HCT116 (cell line): Measurements from ENCODE around the gene CASP5. TPM values are rescaled to one million over a fixed set of nuclear protein-coding genes. Genes with fewer than 3 reads are reported as not detected.

Experiments
- ATAC-seq: fragments of 200-7000 bp; cut with Tn5 transposase; 2 replicates; pipeline ENCODE4 v1.9.1; 2020; ENCODE audit warnings: mild to moderate bottlenecking, moderate library complexity
- BruUV-seq: library from RNA; stranded (reverse); fragments of 400-500 nt; replicated peaks from 2 replicates; lab custom pipeline; 2021; lab: Mats Ljungman, UMichigan
- CTCF ChIA-PET: fragments of 300-600 bp; sonication (Branson Sonifier 250); formaldehyde crosslinking; loops from one replicate; lab custom pipeline; 2021; ENCODE audit warnings: antibody characterized with exemption; lab: Charles Lee
- POLR2A ChIA-PET: fragments of 300-600, 350-600 bp; sonication (Branson Sonifier 250); formaldehyde crosslinking; loops from one replicate; lab custom pipeline; 2021; ENCODE audit warnings: antibody characterized with exemption; lab: Charles Lee
- RAD21 ChIA-PET, 2 experiments: fragments of 300-600 bp; sonication (Branson Sonifier 250); formaldehyde crosslinking; loops; one replicate each; lab custom pipeline; 2023; ENCODE audit warnings: low total read pairs in 2 of 2; ENCODE audit not compliant: uncharacterized antibody in 2 of 2, unreplicated experiment in 2 of 2, low non-redundant PET in 1 of 2; lab: Charles Lee
- DNase-seq: peaks from one replicate; pipeline ENCODE4 v3.0.0-alpha.2; 2010; ENCODE audit warnings: low read depth, low spot score
- H2AFZ ChIP-seq: fragments of 200-600 bp; shearing (Covaris generic), sonication (generic); 2 replicates; pipeline ENCODE4 v1.6.1; 2017; ENCODE audit warnings: low read depth, mixed run types, mixed read lengths, antibody characterized with exemption, low read length; ENCODE audit not compliant: poor library complexity, severe bottlenecking
- H3K27ac ChIP-seq: 2 replicates; pipeline ENCODE4 v1.5.1; 2012; ENCODE audit warnings: low read depth, low read length
- H3K27me3 ChIP-seq: fragments of 200-600 bp; sonication (generic); 2 replicates; pipeline ENCODE4 v1.6.1; 2016; ENCODE audit warnings: mixed run types, low read length, mixed read lengths; ENCODE audit not compliant: insufficient read depth
- H3K36me3 ChIP-seq, 2 experiments: fragments of 200-500 bp in 1 of 2; fragments of 200-600 bp in 1 of 2; sonication (Bioruptor generic) in 1 of 2; sonication (generic) in 1 of 2; 2 replicates each; pipeline versions ENCODE4 v1.5.1 to v1.6.1; 2014 to 2016; ENCODE audit warnings: low read length in 2 of 2, inconsistent platforms in 1 of 2, mixed read lengths in 1 of 2, mixed run types in 1 of 2; ENCODE audit not compliant: insufficient read depth in 2 of 2, control insufficient read depth in 1 of 2
- H3K4me1 ChIP-seq, 2 experiments: fragments of 200-600 bp in 1 of 2; sonication (generic) in 1 of 2; 2 replicates each; pipeline versions ENCODE4 v1.5.1 to v1.6.1; 2012 to 2017; ENCODE audit warnings: low read length in 2 of 2, inconsistent platforms in 1 of 2, mild to moderate bottlenecking in 1 of 2, mixed read lengths in 1 of 2, mixed run types in 1 of 2, moderate library complexity in 1 of 2; ENCODE audit not compliant: insufficient read depth in 2 of 2, control insufficient read depth in 1 of 2
- H3K4me2 ChIP-seq: fragments of 200-600 bp; sonication (generic); 2 replicates; pipeline ENCODE4 v1.6.1; 2017; ENCODE audit warnings: mixed run types, low read length, mixed read lengths
- H3K4me3 ChIP-seq, 2 experiments: fragments of 200-600 bp in 1 of 2; sonication (generic) in 1 of 2; replicated peaks in 1 of 2; 2 replicates each; pipeline ENCODE4 v1.5.1; 2011 to 2016; ENCODE audit warnings: low read length in 2 of 2, control low read depth in 1 of 2, low read depth in 1 of 2, mild to moderate bottlenecking in 1 of 2, mixed read lengths in 1 of 2, mixed run types in 1 of 2
- H3K79me2 ChIP-seq: fragments of 200-600 bp; sonication (generic); 2 replicates; pipeline ENCODE4 v1.6.1; 2017; ENCODE audit warnings: mild to moderate bottlenecking, mixed run types, low read length, moderate library complexity, mixed read lengths; ENCODE audit not compliant: insufficient read depth
- H3K9ac ChIP-seq: fragments of 200-600 bp; sonication (generic); 2 replicates; pipeline ENCODE4 v1.6.1; 2016; ENCODE audit warnings: low read length, mixed read lengths
- H3K9me2 ChIP-seq: fragments of 200-600 bp; sonication (generic), shearing (Covaris generic); 2 replicates; pipeline ENCODE4 v1.6.1; 2017; ENCODE audit warnings: mixed run types, mild to moderate bottlenecking, moderate library complexity; ENCODE audit not compliant: insufficient read depth
- H3K9me3 ChIP-seq, 2 experiments: fragments of 200-500 bp in 1 of 2; fragments of 200-600 bp in 1 of 2; sonication (Bioruptor generic) in 1 of 2; sonication (generic) in 1 of 2; 2 replicates each; pipeline ENCODE4 v1.6.1; 2014 to 2017; ENCODE audit warnings: low read length in 2 of 2, mixed read lengths in 2 of 2, inconsistent platforms in 1 of 2, low read depth in 1 of 2, mild to moderate bottlenecking in 1 of 2, mixed run types in 1 of 2, moderate library complexity in 1 of 2; ENCODE audit not compliant: control insufficient read depth in 1 of 2, insufficient read depth in 1 of 2
- H4K20me1 ChIP-seq: fragments of 200-600 bp; sonication (generic), shearing (Covaris generic); 2 replicates; pipeline ENCODE4 v1.6.1; 2017; ENCODE audit warnings: mixed run types, mild to moderate bottlenecking, moderate library complexity; ENCODE audit not compliant: insufficient read depth
- EGR1 ChIP-seq: IDR thresholded peaks from 2 replicates; pipeline ENCODE4 v1.6.1; 2012; ENCODE audit warnings: low read depth
- EZH2 ChIP-seq: fragments of 200-600 bp; sonication (generic); IDR thresholded peaks from 2 replicates; pipeline ENCODE4 v1.6.1; 2017; ENCODE audit warnings: antibody characterized with exemption, mixed run types
- EZH2phosphoT487 ChIP-seq: fragments of 200-600 bp; IDR thresholded peaks from 2 replicates; pipeline ENCODE4 v1.6.1; 2018; ENCODE audit warnings: antibody characterized with exemption, borderline replicate concordance
- POLR2AphosphoS5 ChIP-seq: IDR thresholded peaks from 2 replicates; pipeline ENCODE4 v1.6.1; 2011; ENCODE audit warnings: mild to moderate bottlenecking, low read depth, low read length, moderate library complexity
- YY1 ChIP-seq: IDR thresholded peaks from 2 replicates; pipeline ENCODE4 v1.6.1; 2011; ENCODE audit warnings: low read length, low read depth, moderate library complexity, mild to moderate bottlenecking; ENCODE audit not compliant: insufficient replicate concordance; ENCODE audit errors: extremely low read depth
- ZBTB33 ChIP-seq: IDR thresholded peaks from 2 replicates; pipeline ENCODE4 v1.6.1; 2011; ENCODE audit warnings: mild to moderate bottlenecking, low read length, moderate library complexity; ENCODE audit not compliant: insufficient replicate concordance; ENCODE audit errors: extremely low read depth
- ZFX ChIP-seq: fragments of 450-650 bp; IDR thresholded peaks from 2 replicates; pipeline ENCODE4 v1.6.1; 2017
- intact Hi-C: fragments of 100-400 bp; cut with micrococcal nuclease; formaldehyde crosslinking; loops from 2 replicates; pipeline ENCODE4 v1.10.0; 2022
- total RNA-seq: library from RNA; stranded (reverse); gene quantifications from one replicate; pipeline ENCODE4 v1.2.1, GENCODE V29; 2021; ENCODE audit not compliant: unreplicated experiment
- TF ChIP-seq, protein P1 (sequence below), 3 experiments: fragments of 200-600 bp in 1 of 3; sonication (generic) in 1 of 3; IDR thresholded peaks in 2 of 3; conservative IDR thresholded peaks in 1 of 3; 2 replicates each; pipeline ENCODE4 v1.5.1; 2012 to 2017; ENCODE audit warnings: low read depth in 2 of 3, low read length in 2 of 3, antibody characterized with exemption in 1 of 3, borderline replicate concordance in 1 of 3, control low read depth in 1 of 3, mild to moderate bottlenecking in 1 of 3, mixed read lengths in 1 of 3, mixed run types in 1 of 3, moderate library complexity in 1 of 3; ENCODE audit not compliant: insufficient read depth in 1 of 3
- TF ChIP-seq, protein P2 (sequence below): IDR thresholded peaks from 2 replicates; pipeline ENCODE4 v1.6.1; 2012

Gene CASP5
- total RNA-seq, 1 experiment from 2014 or later = not detected

DNA sequence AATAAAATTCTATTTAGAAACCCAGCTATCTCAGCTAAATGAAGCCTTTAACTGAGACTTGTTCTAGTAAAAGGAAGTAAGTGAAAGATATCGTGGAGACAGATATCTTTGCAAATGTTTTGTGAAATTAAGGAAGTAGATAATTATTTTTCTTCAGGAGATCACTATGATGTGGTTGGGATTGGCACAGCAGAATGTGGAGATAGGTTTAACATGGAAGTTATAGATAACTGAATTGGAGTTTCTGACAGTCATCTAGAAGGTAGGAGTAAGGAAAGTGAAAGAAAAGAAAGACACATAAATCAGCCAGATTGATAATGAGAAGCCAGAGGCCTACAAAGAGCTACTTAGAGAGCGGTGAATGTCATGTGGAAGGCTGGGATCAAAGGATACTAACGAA lies 4.7 kb upstream of the CASP5 start:
- H4K20me1 ChIP-seq = no peaks in the 10 kb centered on the region
- no peaks in the 10 kb centered on the region for H3K4me1 ChIP-seq
- intact Hi-C loops = no loop called here
- H3K27ac ChIP-seq = no peak overlapping the region
- no peaks in the 10 kb centered on the region for H3K36me3 ChIP-seq
- CTCF ChIA-PET = no interaction called here
- DNase-seq (no peak), ATAC-seq (no peak)
- no peak overlapping the region for H3K4me2 ChIP-seq
- H3K9me3 ChIP-seq = no peaks in the 10 kb centered on the region
- POLR2A ChIA-PET = no interaction called here
- no peaks in the 10 kb centered on the region for H3K27me3 ChIP-seq
- no peak overlapping the region for H3K4me3 ChIP-seq
- no peaks in the 10 kb centered on the region for H3K79me2 ChIP-seq
- H2AFZ ChIP-seq = no peak overlapping the region
- RAD21 ChIA-PET = no interaction called here
- H3K9me2 ChIP-seq = no peaks in the 10 kb centered on the region
- no peak overlapping the region for H3K9ac ChIP-seq
- BruUV-seq = no TSS peak
- TF ChIP-seq POLR2AphosphoS5 = no peak
- TF ChIP-seq ZFX = no peak
- TF ChIP-seq, protein P1, sequence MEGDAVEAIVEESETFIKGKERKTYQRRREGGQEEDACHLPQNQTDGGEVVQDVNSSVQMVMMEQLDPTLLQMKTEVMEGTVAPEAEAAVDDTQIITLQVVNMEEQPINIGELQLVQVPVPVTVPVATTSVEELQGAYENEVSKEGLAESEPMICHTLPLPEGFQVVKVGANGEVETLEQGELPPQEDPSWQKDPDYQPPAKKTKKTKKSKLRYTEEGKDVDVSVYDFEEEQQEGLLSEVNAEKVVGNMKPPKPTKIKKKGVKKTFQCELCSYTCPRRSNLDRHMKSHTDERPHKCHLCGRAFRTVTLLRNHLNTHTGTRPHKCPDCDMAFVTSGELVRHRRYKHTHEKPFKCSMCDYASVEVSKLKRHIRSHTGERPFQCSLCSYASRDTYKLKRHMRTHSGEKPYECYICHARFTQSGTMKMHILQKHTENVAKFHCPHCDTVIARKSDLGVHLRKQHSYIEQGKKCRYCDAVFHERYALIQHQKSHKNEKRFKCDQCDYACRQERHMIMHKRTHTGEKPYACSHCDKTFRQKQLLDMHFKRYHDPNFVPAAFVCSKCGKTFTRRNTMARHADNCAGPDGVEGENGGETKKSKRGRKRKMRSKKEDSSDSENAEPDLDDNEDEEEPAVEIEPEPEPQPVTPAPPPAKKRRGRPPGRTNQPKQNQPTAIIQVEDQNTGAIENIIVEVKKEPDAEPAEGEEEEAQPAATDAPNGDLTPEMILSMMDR (IDR thresholded peaks at IDR 0.05 in 2 of 3, conservative IDR thresholded peaks at IDR 0.05 in 1 of 3; ENCODE audit: borderline replicate concordance in 1 of 3, insufficient read depth in 1 of 3, low read depth in 2 of 3, low read length in 2 of 3) = no peak
- TF ChIP-seq EZH2phosphoT487 = no peak
- TF ChIP-seq ZBTB33 = no peak
- TF ChIP-seq EGR1 = no peak
- TF ChIP-seq EZH2 = no peak
- TF ChIP-seq, protein P2, sequence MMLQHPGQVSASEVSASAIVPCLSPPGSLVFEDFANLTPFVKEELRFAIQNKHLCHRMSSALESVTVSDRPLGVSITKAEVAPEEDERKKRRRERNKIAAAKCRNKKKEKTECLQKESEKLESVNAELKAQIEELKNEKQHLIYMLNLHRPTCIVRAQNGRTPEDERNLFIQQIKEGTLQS = no peak
- TF ChIP-seq YY1 = no peak
